KMS-11 (cell line): ENCODE measurements around the gene RPRD2.

ENCODE experiments used
- H2AFZ ChIP-seq: fragments of 200-600 bp; sonication (generic); 2 replicates; pipeline ENCODE4 v1.6.1; 2016; ENCODE audit warnings: antibody characterized with exemption, mixed run types, low read depth
- H3K27ac ChIP-seq: fragments of 200-600 bp; sonication (generic); 2 replicates; pipeline ENCODE4 v1.6.1; 2016; ENCODE audit warnings: mild to moderate bottlenecking, mixed run types
- H3K27me3 ChIP-seq: fragments of 200-600 bp; sonication (generic); 2 replicates; pipeline ENCODE4 v1.6.1; 2017; ENCODE audit warnings: mild to moderate bottlenecking, low read depth, mixed run types, moderate library complexity; ENCODE audit not compliant: insufficient read depth
- H3K36me3 ChIP-seq: fragments of 200-600 bp; sonication (generic); 2 replicates; pipeline ENCODE4 v1.6.1; 2017; ENCODE audit warnings: mild to moderate bottlenecking, mixed run types; ENCODE audit not compliant: insufficient read depth
- H3K4me1 ChIP-seq: fragments of 200-600 bp; sonication (generic); 2 replicates; pipeline ENCODE4 v1.6.1; 2016; ENCODE audit warnings: mild to moderate bottlenecking, low read depth, mixed run types; ENCODE audit not compliant: poor library complexity, severe bottlenecking
- H3K4me2 ChIP-seq: fragments of 200-600 bp; sonication (generic); 2 replicates; pipeline ENCODE4 v1.7.0; 2016; ENCODE audit warnings: mild to moderate bottlenecking, mixed run types
- H3K4me3 ChIP-seq: fragments of 200-600 bp; sonication (generic); IDR thresholded peaks from 2 replicates; pipeline ENCODE4 v1.6.1; 2017; ENCODE audit warnings: low read depth, low read length, mixed read lengths; ENCODE audit not compliant: insufficient read depth
- H3K79me2 ChIP-seq: fragments of 200-600 bp; sonication (generic); 2 replicates; pipeline ENCODE4 v1.6.1; 2016; ENCODE audit warnings: low read depth, mixed run types; ENCODE audit not compliant: insufficient read depth
- H3K9ac ChIP-seq: fragments of 200-600 bp; sonication (generic); 2 replicates; pipeline ENCODE4 v1.6.1; 2016; ENCODE audit warnings: mild to moderate bottlenecking, mixed run types
- H4K20me1 ChIP-seq: fragments of 200-600 bp; sonication (generic); 2 replicates; pipeline ENCODE4 v1.6.1; 2016; ENCODE audit warnings: mild to moderate bottlenecking, mixed run types; ENCODE audit not compliant: insufficient read depth
- TF ChIP-seq, protein P1 (sequence below): fragments of 200-600 bp; sonication (generic); conservative IDR thresholded peaks from 2 replicates; pipeline ENCODE4 v1.6.1; 2017; ENCODE audit warnings: low read depth, mild to moderate bottlenecking, antibody characterized with exemption, low read length, moderate library complexity, mixed read lengths

Gene RPRD2

DNA sequence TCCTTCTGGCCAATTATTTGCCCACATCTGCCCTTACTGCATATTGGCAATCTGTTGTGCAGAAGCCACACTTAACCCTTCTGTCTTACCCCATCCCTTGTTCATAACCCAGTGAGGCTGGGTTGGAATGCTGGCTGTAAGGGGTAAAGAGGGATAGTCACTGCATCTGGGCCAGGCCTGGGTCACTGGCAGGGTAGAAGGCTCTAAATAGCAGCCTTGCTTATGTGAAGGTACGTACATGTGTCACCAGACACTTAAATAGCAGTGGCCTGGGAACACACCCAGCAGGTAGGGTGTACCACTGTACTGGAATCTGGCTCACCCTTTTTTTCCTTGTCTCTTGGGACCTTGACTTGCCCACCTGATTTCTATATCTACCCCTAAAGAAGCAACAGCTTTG is 113.4 kb downstream of the RPRD2 start:
- Histone ChIP-seq H3K9ac (no peak overlapping the region), H3K79me2 (no peaks in the 10 kb centered on the region), H3K4me1 (no peaks in the 10 kb centered on the region), H3K27ac (no peak overlapping the region), H2AFZ (no peak overlapping the region), H3K4me2 (no peak overlapping the region), H4K20me1 (no peaks in the 10 kb centered on the region), H3K36me3 (no peaks in the 10 kb centered on the region; the same call in 1 of the 2 replicates), H3K27me3 (no peaks in the 10 kb centered on the region; the same call in 1 of the 2 replicates), H3K4me3 (no peak overlapping the region)
- TF ChIP-seq, protein P1, sequence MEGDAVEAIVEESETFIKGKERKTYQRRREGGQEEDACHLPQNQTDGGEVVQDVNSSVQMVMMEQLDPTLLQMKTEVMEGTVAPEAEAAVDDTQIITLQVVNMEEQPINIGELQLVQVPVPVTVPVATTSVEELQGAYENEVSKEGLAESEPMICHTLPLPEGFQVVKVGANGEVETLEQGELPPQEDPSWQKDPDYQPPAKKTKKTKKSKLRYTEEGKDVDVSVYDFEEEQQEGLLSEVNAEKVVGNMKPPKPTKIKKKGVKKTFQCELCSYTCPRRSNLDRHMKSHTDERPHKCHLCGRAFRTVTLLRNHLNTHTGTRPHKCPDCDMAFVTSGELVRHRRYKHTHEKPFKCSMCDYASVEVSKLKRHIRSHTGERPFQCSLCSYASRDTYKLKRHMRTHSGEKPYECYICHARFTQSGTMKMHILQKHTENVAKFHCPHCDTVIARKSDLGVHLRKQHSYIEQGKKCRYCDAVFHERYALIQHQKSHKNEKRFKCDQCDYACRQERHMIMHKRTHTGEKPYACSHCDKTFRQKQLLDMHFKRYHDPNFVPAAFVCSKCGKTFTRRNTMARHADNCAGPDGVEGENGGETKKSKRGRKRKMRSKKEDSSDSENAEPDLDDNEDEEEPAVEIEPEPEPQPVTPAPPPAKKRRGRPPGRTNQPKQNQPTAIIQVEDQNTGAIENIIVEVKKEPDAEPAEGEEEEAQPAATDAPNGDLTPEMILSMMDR, result no peak

DNA sequence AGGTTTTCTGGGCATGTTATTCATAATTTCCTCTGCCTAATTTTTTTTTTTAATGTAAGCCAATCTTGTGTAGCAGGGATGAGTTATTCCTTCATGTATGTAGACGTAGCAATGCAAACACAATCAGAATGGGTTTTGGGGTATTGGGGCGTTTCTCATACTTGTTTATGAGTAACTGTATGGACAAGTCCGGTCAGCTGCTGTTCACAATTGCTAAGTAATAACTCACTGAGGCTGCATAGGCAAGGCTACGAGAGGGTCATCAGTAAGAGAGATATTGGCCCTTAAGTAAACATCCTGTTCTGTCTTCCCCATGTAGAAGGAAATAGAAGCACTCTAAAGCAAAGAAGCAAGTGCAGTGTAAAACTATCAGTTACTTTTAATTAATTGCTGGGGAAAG is 113.8 kb downstream of the RPRD2 start:
- no peak overlapping the region for H3K4me2 ChIP-seq
- no peak overlapping the region for H3K27ac ChIP-seq
- H3K36me3 ChIP-seq, result no peaks in the 10 kb centered on the region
- no peaks in the 10 kb centered on the region; the same call in 1 of the 2 replicates for H3K27me3 ChIP-seq
- TF ChIP-seq, protein P1, result no peak
- no peaks in the 10 kb centered on the region for H3K79me2 ChIP-seq
- H4K20me1 ChIP-seq, result no peaks in the 10 kb centered on the region
- H3K4me3 ChIP-seq, result no peak overlapping the region
- H2AFZ ChIP-seq, result no peak overlapping the region
- H3K4me1 ChIP-seq, result no peaks in the 10 kb centered on the region
- no peak overlapping the region for H3K9ac ChIP-seq

- no peak overlapping the region for H3K4me2 ChIP-seq
- TF ChIP-seq, protein P1, result no peak
These were observed 115.4 kb downstream of the RPRD2 start for GRCh38 chr1:150479370-150479769.

DNA sequence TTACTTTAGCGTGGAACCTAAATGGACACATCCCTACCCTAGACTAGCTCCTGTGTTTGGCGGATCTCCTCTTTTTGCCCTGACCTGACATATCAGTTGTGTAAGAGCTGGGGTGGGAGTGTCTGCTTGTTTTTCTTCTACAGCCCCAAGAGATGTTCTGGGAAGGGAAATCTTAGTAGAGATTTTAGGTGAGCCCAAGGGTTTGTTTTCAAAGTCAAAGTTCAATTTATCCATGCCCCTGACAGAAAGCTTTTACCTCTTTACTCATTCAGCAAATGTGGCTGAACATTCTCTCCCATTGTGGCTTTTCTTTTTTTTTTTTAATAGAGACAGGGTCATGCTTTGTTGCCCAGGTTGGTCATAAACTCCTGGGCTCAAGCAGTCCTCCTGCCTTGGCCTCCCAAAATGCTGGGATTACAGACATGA is 116.0 kb downstream of the RPRD2 start:
- TF ChIP-seq, protein P1, result no peak
- Histone ChIP-seq H3K4me2 (no peak overlapping the region), H3K4me1 (no peaks in the 10 kb centered on the region), H4K20me1 (no peaks in the 10 kb centered on the region), H3K4me3 (no peak overlapping the region), H3K27me3 (no peaks in the 10 kb centered on the region; the same call in 1 of the 2 replicates), H2AFZ (no peak overlapping the region), H3K27ac (no peak overlapping the region), H3K36me3 (no peaks in the 10 kb centered on the region), H3K9ac (no peak overlapping the region), H3K79me2 (no peaks in the 10 kb centered on the region)

More at GRCh38 chr1:150479370-150479769, 115.4 kb downstream of the RPRD2 start:
- no peak overlapping the region for H3K4me3 ChIP-seq
- no peaks in the 10 kb centered on the region for H3K79me2 ChIP-seq
- H2AFZ ChIP-seq, result no peak overlapping the region
- H4K20me1 ChIP-seq, result no peaks in the 10 kb centered on the region
- H3K27me3 ChIP-seq, result no peaks in the 10 kb centered on the region; the same call in 1 of the 2 replicates
- no peaks in the 10 kb centered on the region for H3K36me3 ChIP-seq
- H3K9ac ChIP-seq, result no peak overlapping the region
- no peak overlapping the region for H3K27ac ChIP-seq
- no peaks in the 10 kb centered on the region for H3K4me1 ChIP-seq
